K562 (cell line): ENCODE data around the gene LGALS3. TPM values are rescaled to one million over a fixed set of nuclear protein-coding genes. Genes with fewer than 3 reads are reported as not detected.

Experiments used
- DPF2 ChIP-seq: fragments of 450-650 bp; IDR thresholded peaks from 2 replicates; pipeline ENCODE4 v1.6.1; 2016
- E2F6 ChIP-seq, 2 experiments: IDR thresholded peaks; 2 replicates each; pipeline ENCODE4 v1.6.1; 2011; ENCODE audit warnings: borderline replicate concordance in 1 of 2, control low read depth in 1 of 2, low read depth in 1 of 2, low read length in 1 of 2, mild to moderate bottlenecking in 1 of 2, mixed read lengths in 1 of 2, moderate library complexity in 1 of 2; ENCODE audit not compliant: insufficient read depth in 1 of 2, insufficient read length in 1 of 2, poor library complexity in 1 of 2, severe bottlenecking in 1 of 2; ENCODE audit errors: extremely low read depth in 1 of 2
- KAT7 ChIP-seq: sonication (generic); formaldehyde crosslinking; IDR thresholded peaks from 2 replicates; pipeline ENCODE4 v1.8.0; 2022; ENCODE audit warnings: missing genetic modification reagents, mild to moderate bottlenecking, borderline replicate concordance
- MGA ChIP-seq: fragments of 450-650 bp; IDR thresholded peaks from 2 replicates; pipeline ENCODE4 v1.6.1; 2016; ENCODE audit warnings: mild to moderate bottlenecking, moderate library complexity
- ZBTB17 ChIP-seq: fragments of 450-650 bp; formaldehyde crosslinking; IDR thresholded peaks from 2 replicates; pipeline ENCODE4 v1.4.0; 2020; ENCODE audit warnings: mild to moderate bottlenecking
- ZNF175 ChIP-seq: fragments of 200-800 bp; sonication (Bioruptor generic); IDR thresholded peaks from 2 replicates; pipeline ENCODE4 v1.6.1; 2016; ENCODE audit warnings: low read depth, mild to moderate bottlenecking, missing genetic modification characterization, missing compliant biosample characterization
- polyA plus RNA-seq, 8 experiments: library from polyadenylated mRNA; depleted of rRNA in 4 of 8; stranded (reverse) in 5 of 8; unstranded in 3 of 8; fragments of >200 nt; fragmentation: Nextera tagmentation in 2 of 8; fragmentation: Illumina TruSeq in 1 of 8; extraction: Ambion mirVana in 2 of 8; extraction: Trizol in 1 of 8; gene quantifications; 2 replicates each; pipeline versions ENCODE4 v1.2.1 to v1.2.3, GENCODE V29; 2011 to 2014; ENCODE audit warnings: inconsistent platforms in 1 of 8, missing spikeins in 1 of 8
- total RNA-seq, 7 experiments: library from RNA; depleted of rRNA in 6 of 7; stranded (reverse); fragments of >200 nt in 6 of 7; fragmentation: Illumina TruSeq in 2 of 7; extraction: Trizol in 2 of 7; gene quantifications; 2 replicates each; pipeline versions ENCODE4 v1.2.1 to v1.2.3, GENCODE V29; 2011 to 2021; ENCODE audit warnings: low replicate concordance in 1 of 7

LGALS3 gene
- total and polyA plus RNA-seq, 9 of the 15 experiments (the other 6 are each of a cell fraction or from before 2014, with no cell fraction given) = 0.04 to 1.9 (median 1.1) TPM

- TF ChIP-seq MGA (0 out of 2 replicates have a peak, but pooled peaks have one; percentile 17), DPF2 (no peak), ZNF175 (CRISPR knock-in tag) (no peak), E2F6 (IDR thresholded peaks at IDR 0.05; ENCODE audit: borderline replicate concordance in 1 of 2, extremely low read depth in 1 of 2, insufficient read depth in 1 of 2, insufficient read length in 1 of 2, low read depth in 1 of 2, low read length in 1 of 2, poor library complexity in 1 of 2, severe bottlenecking in 1 of 2) (peak in 1 of 2 experiments; percentile 19), KAT7 (CRISPR knock-in tag) (no peak), ZBTB17 (CRISPR knock-in tag) (no peak)
- TF ChIP-seq, all 486 proteins: peak for 5
These were observed 560 bp downstream of the LGALS3 start (continued) for GRCh38 chr14:55129428-55130195.
